GM23338 (cell line): Measurements from ENCODE around the gene RAPGEF3. TPM values are rescaled to one million over a fixed set of nuclear protein-coding genes. Genes with fewer than 3 reads are reported as not detected.

ENCODE experiments used
- ATAC-seq: fragments of 200-7000 bp; cut with Tn5 transposase; 3 replicates; pipeline ENCODE4 v1.9.1; 2020
- DNase-seq: peaks from one replicate; pipeline ENCODE4 v3.0.0-alpha.2; 2015; ENCODE audit warnings: low spot score
- H2AFZ ChIP-seq: fragments of 200-600 bp; sonication (generic); 2 replicates; pipeline ENCODE4 v1.8.0; 2016; ENCODE audit warnings: antibody characterized with exemption, mild to moderate bottlenecking, moderate library complexity
- H3F3A ChIP-seq: fragments of 200-600 bp; sonication (generic); replicated peaks from 2 replicates; pipeline ENCODE4 v1.8.0; 2017; ENCODE audit warnings: antibody characterized with exemption, mixed run types, low read depth
- H3K27ac ChIP-seq: fragments of 200-600 bp; sonication (generic); 2 replicates; pipeline ENCODE4 v1.6.1; 2016; ENCODE audit warnings: low read depth
- H3K27me3 ChIP-seq: fragments of 200-600 bp; sonication (generic); 2 replicates; pipeline ENCODE4 v1.8.0; 2016; ENCODE audit warnings: mild to moderate bottlenecking, mixed run types, moderate library complexity; ENCODE audit not compliant: insufficient read depth
- H3K36me3 ChIP-seq: fragments of 200-600 bp; sonication (generic); 2 replicates; pipeline ENCODE4 v1.8.0; 2016; ENCODE audit warnings: mild to moderate bottlenecking; ENCODE audit not compliant: insufficient read depth
- H3K4me1 ChIP-seq: fragments of 200-600 bp; sonication (generic); 2 replicates; pipeline ENCODE4 v1.8.0; 2016; ENCODE audit warnings: mild to moderate bottlenecking, moderate library complexity; ENCODE audit not compliant: insufficient read depth
- H3K4me2 ChIP-seq: fragments of 200-600 bp; sonication (generic); 2 replicates; pipeline ENCODE4 v1.7.1; 2017; ENCODE audit warnings: mixed run types
- H3K4me3 ChIP-seq: fragments of 200-600 bp; sonication (generic); 2 replicates; pipeline ENCODE4 v1.6.1; 2016; ENCODE audit warnings: mixed run types
- H3K79me2 ChIP-seq: fragments of 200-600 bp; sonication (generic); replicated peaks from 2 replicates; pipeline ENCODE4 v1.8.0; 2017; ENCODE audit warnings: mild to moderate bottlenecking; ENCODE audit not compliant: insufficient read depth
- H3K9me2 ChIP-seq: fragments of 200-600 bp; sonication (generic); 2 replicates; pipeline ENCODE4 v1.8.0; 2017; ENCODE audit not compliant: insufficient read depth
- H4K20me1 ChIP-seq: fragments of 200-600 bp; sonication (generic); replicated peaks from 2 replicates; pipeline ENCODE4 v1.8.0; 2017; ENCODE audit warnings: mild to moderate bottlenecking; ENCODE audit not compliant: insufficient read depth
- H3K27ac Mint-ChIP-seq: 2 replicates; pipeline ENCODE4 v1.8.0; 2020; ENCODE audit warnings: inconsistent platforms, mild to moderate bottlenecking, moderate library complexity, mixed read lengths
- H3K27me3 Mint-ChIP-seq: 3 replicates; pipeline ENCODE4 v1.8.0; 2022; ENCODE audit warnings: low read depth, mild to moderate bottlenecking, moderate library complexity, mixed read lengths, inconsistent platforms; ENCODE audit not compliant: insufficient read depth, poor library complexity
- H3K36me3 Mint-ChIP-seq: 3 replicates; pipeline ENCODE4 v1.8.0; 2021; ENCODE audit warnings: low read depth, mild to moderate bottlenecking, inconsistent platforms, moderate library complexity, mixed read lengths
- H3K4me1 Mint-ChIP-seq: 3 replicates; pipeline ENCODE4 v1.8.0; 2020; ENCODE audit warnings: mild to moderate bottlenecking, inconsistent platforms, mixed read lengths
- H3K4me3 Mint-ChIP-seq: 3 replicates; pipeline ENCODE4 v1.8.0; 2021; ENCODE audit warnings: moderate library complexity, mild to moderate bottlenecking, inconsistent platforms, mixed read lengths
- H3K9me3 Mint-ChIP-seq: 3 replicates; pipeline ENCODE4 v1.8.0; 2020; ENCODE audit warnings: moderate library complexity, mild to moderate bottlenecking, inconsistent platforms, mixed read lengths
- ETS1 ChIP-seq: IDR thresholded peaks from 2 replicates; pipeline ENCODE4 v1.6.1; 2016; ENCODE audit warnings: antibody characterized with exemption
- EZH2 ChIP-seq: fragments of 200-600 bp; sonication (generic); IDR thresholded peaks from one replicate; pipeline ENCODE4 v1.8.0; 2017; ENCODE audit warnings: antibody characterized with exemption, mild to moderate bottlenecking, low read depth; ENCODE audit not compliant: unreplicated experiment
- EZH2phosphoT487 ChIP-seq: fragments of 200-600 bp; sonication (generic); IDR thresholded peaks from one replicate; pipeline ENCODE4 v1.8.1; 2018; ENCODE audit warnings: antibody characterized with exemption; ENCODE audit not compliant: unreplicated experiment
- JUNB ChIP-seq: IDR thresholded peaks from one replicate; pipeline ENCODE4 v1.6.1; 2016; ENCODE audit warnings: antibody characterized with exemption; ENCODE audit not compliant: unreplicated experiment
- NANOG ChIP-seq: IDR thresholded peaks from 2 replicates; pipeline ENCODE4 v1.6.1; 2016; ENCODE audit warnings: antibody characterized with exemption, borderline replicate concordance
- POLR2AphosphoS5 ChIP-seq: IDR thresholded peaks from 2 replicates; pipeline ENCODE4 v1.6.1; 2016; ENCODE audit warnings: antibody characterized with exemption, low read depth
- REST ChIP-seq: IDR thresholded peaks from one replicate; pipeline ENCODE4 v1.6.1; 2018; ENCODE audit warnings: antibody characterized with exemption; ENCODE audit not compliant: unreplicated experiment
- STAT1 ChIP-seq: IDR thresholded peaks from one replicate; pipeline ENCODE4 v1.6.1; 2016; ENCODE audit warnings: antibody characterized with exemption; ENCODE audit not compliant: unreplicated experiment
- ZNF114 ChIP-seq: fragments of 250-450 bp; sonication (Bioruptor Pico); IDR thresholded peaks from 2 replicates; pipeline ENCODE4 v1.5.0; 2020; ENCODE audit warnings: mild to moderate bottlenecking, moderate library complexity
- ZNF331 ChIP-seq: fragments of 250-450 bp; sonication (Bioruptor Pico); IDR thresholded peaks from 2 replicates; pipeline ENCODE4 v1.5.0; 2020; ENCODE audit warnings: low read depth, mild to moderate bottlenecking, moderate library complexity
- ZNF462 ChIP-seq: fragments of 250-450 bp; sonication (Bioruptor Pico); IDR thresholded peaks from 2 replicates; pipeline ENCODE4 v1.5.0; 2020; ENCODE audit warnings: mild to moderate bottlenecking, moderate library complexity
- polyA plus RNA-seq: library from polyadenylated mRNA; unstranded; fragments of >200 nt; fragmentation: Nextera tagmentation; extraction: Ambion mirVana; gene quantifications from 2 replicates; pipeline ENCODE4 v1.2.1, GENCODE V29; 2016
- total RNA-seq: library from RNA; depleted of rRNA; stranded (reverse); fragments of >200 nt; shearing (Covaris generic); gene quantifications from 2 replicates; pipeline ENCODE4 v1.2.3, GENCODE V29; 2014

The RAPGEF3 gene
- total and polyA plus RNA-seq, 2 experiments from 2014 or later, result 2.3 to 11.8 TPM

GRCh38 chr12:47772738-47773061 is 14.0 kb upstream of the RAPGEF3 start:
- Histone ChIP-seq H4K20me1 (no peaks in the 10 kb centered on the region), H3K4me2 (peak overlapping the region; percentile 79), H3F3A (peaks cover 15% of the 10 kb centered on the region), H2AFZ (peak overlapping the region; percentile 6; the same call in 1 of the 2 replicates), H3K79me2 (no peaks in the 10 kb centered on the region), H3K4me3 (peak overlapping the region; percentile 69), H3K27ac (no peak overlapping the region), H3K4me1 (peaks cover 34% of the 10 kb centered on the region), H3K9me2 (no peaks in the 10 kb centered on the region), H3K36me3 (no peaks in the 10 kb centered on the region), H3K27me3 (peaks cover 17% of the 10 kb centered on the region)
- Mint-ChIP-seq H3K36me3 (no peaks in the 10 kb centered on the region), H3K27ac (no peak overlapping the region), H3K9me3 (no peaks in the 10 kb centered on the region), H3K4me3 (peak overlapping the region; percentile 72), H3K4me1 (peaks cover 33% of the 10 kb centered on the region), H3K27me3 (peaks cover 11% of the 10 kb centered on the region)
- TF ChIP-seq ZNF114 (CRISPR knock-in tag), result no peak
- ATAC-seq (no peak), DNase-seq (no peak)

- Mint-ChIP-seq H3K9me3 (no peaks in the 10 kb centered on the region), H3K36me3 (no peaks in the 10 kb centered on the region), H3K27me3 (peaks cover 14% of the 10 kb centered on the region), H3K27ac (no peak overlapping the region), H3K4me3 (peak overlapping the region; percentile 72), H3K4me1 (peaks cover 35% of the 10 kb centered on the region)
- 0 out of 2 replicates have a peak overlapping the region, but pooled peaks have one; percentile 6 for H2AFZ ChIP-seq
- peak overlapping the region; percentile 79 for H3K4me2 ChIP-seq
- ATAC-seq (peak; percentile 6; the same call in 2 of the 3 replicates), DNase-seq (no peak)
- peaks cover 17% of the 10 kb centered on the region for H3K27me3 ChIP-seq
- H3K4me3 ChIP-seq, result peak overlapping the region; percentile 69
- peaks cover 15% of the 10 kb centered on the region for H3F3A ChIP-seq
- H3K4me1 ChIP-seq, result peaks cover 30% of the 10 kb centered on the region
- no peaks in the 10 kb centered on the region for H3K36me3 ChIP-seq
- no peak overlapping the region for H3K27ac ChIP-seq
- no peaks in the 10 kb centered on the region for H3K79me2 ChIP-seq
- no peaks in the 10 kb centered on the region for H3K9me2 ChIP-seq
- H4K20me1 ChIP-seq, result no peaks in the 10 kb centered on the region
- no peak for TF ChIP-seq STAT1
- no peak for TF ChIP-seq JUNB
- TF ChIP-seq EZH2, result no peak
- TF ChIP-seq POLR2AphosphoS5, result no peak
- TF ChIP-seq ZNF331 (CRISPR knock-in tag), result no peak
- TF ChIP-seq EZH2phosphoT487, result no peak
- TF ChIP-seq NANOG, result no peak
- no peak for TF ChIP-seq REST
- no peak for TF ChIP-seq ETS1
- no peak for TF ChIP-seq ZNF462 (CRISPR knock-in tag)
Measured at GRCh38 chr12:47772094-47772660, 13.5 kb upstream of the RAPGEF3 start.
